ENCODE data around the gene WDR86. TPM values are rescaled to one million over a fixed set of nuclear protein-coding genes. Genes with fewer than 3 reads are reported as not detected.

The WDR86 gene
- total RNA-seq, 1 experiment from 2014 or later, result 40.8 TPM

- Histone ChIP-seq H3K4me3 (ENCODE audit: insufficient read depth, low read depth, low read length) (no peak overlapping the region), H3K36me3 (replicated peaks; ENCODE audit: control insufficient read depth, insufficient read depth, low read length) (no peaks in the 10 kb centered on the region), H3K27me3 (ENCODE audit: control insufficient read depth, insufficient read depth, low read length) (no peaks in the 10 kb centered on the region)
- peak; percentile 92 for DNase-seq
Measured at GRCh38 chr7:151368136-151368571, 41.7 kb downstream of the WDR86 start.

DNA sequence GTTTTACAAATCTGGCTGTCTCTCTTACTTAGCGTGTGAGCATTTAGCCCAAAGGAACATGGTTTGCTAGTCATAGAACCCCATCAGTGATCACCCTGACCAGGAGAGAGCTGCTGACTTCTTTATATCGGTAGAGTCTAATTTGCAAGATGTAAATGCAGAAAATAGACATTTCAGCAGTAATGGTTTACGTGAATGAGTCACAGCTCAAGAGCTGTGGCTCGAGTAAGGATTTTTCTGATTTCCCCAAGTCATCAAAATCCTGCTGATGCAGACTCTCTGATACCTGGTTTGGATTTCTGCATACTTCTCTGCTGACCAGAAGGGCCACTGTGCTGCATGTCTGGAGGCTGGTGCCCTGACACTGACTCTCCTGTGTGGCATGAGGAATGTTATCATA lies 42.6 kb downstream of the WDR86 start:
- no peak for DNase-seq
- H3K36me3 ChIP-seq (replicated peaks; ENCODE audit: control insufficient read depth, insufficient read depth, low read length), result peaks cover 2% of the 10 kb centered on the region; the same call in 1 of the 2 replicates
- no peak overlapping the region for H3K4me3 ChIP-seq (ENCODE audit: insufficient read depth, low read depth, low read length)
- no peaks in the 10 kb centered on the region for H3K27me3 ChIP-seq (ENCODE audit: control insufficient read depth, insufficient read depth, low read length)

- Histone ChIP-seq H3K27me3 (ENCODE audit: control insufficient read depth, insufficient read depth, low read length) (no peaks in the 10 kb centered on the region), H3K36me3 (replicated peaks; ENCODE audit: control insufficient read depth, insufficient read depth, low read length) (peaks cover 2% of the 10 kb centered on the region; the same call in 1 of the 2 replicates), H3K4me3 (ENCODE audit: insufficient read depth, low read depth, low read length) (no peak overlapping the region)
- no peak for DNase-seq
Measured at GRCh38 chr7:151366880-151367222, 43.0 kb downstream of the WDR86 start.

GRCh38 chr7:151366166-151366879 lies 43.5 kb downstream of the WDR86 start:
- no peak for DNase-seq
- no peaks in the 10 kb centered on the region for H3K27me3 ChIP-seq (ENCODE audit: control insufficient read depth, insufficient read depth, low read length)
- H3K4me3 ChIP-seq (ENCODE audit: insufficient read depth, low read depth, low read length), result no peak overlapping the region
- H3K36me3 ChIP-seq (replicated peaks; ENCODE audit: control insufficient read depth, insufficient read depth, low read length), result peaks cover 3% of the 10 kb centered on the region; the same call in 1 of the 2 replicates

DNA sequence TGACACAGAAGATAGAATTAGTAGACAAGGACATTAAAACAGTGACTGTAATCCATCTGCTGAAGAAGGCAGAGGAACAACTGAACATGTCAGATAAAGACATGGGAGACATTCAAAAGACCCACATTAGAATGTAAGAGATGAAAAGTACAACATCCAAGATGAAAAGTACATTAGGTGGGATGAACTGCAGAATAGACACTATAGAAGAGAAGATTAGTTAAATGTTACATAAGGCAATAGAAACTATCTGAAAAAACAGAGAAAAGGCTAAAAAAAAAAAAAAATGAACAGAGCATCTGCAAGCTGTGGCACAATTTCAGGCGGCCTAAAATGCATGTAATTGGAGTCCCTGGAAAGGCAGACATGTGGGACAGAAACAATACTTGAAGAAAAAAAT lies 46.7 kb downstream of the WDR86 start:
- H3K36me3 ChIP-seq (replicated peaks; ENCODE audit: control insufficient read depth, insufficient read depth, low read length), result peaks cover 6% of the 10 kb centered on the region
- no peak overlapping the region for H3K4me3 ChIP-seq (ENCODE audit: insufficient read depth, low read depth, low read length)
- DNase-seq, result no peak
- H3K27me3 ChIP-seq (ENCODE audit: control insufficient read depth, insufficient read depth, low read length), result no peaks in the 10 kb centered on the region

DNA sequence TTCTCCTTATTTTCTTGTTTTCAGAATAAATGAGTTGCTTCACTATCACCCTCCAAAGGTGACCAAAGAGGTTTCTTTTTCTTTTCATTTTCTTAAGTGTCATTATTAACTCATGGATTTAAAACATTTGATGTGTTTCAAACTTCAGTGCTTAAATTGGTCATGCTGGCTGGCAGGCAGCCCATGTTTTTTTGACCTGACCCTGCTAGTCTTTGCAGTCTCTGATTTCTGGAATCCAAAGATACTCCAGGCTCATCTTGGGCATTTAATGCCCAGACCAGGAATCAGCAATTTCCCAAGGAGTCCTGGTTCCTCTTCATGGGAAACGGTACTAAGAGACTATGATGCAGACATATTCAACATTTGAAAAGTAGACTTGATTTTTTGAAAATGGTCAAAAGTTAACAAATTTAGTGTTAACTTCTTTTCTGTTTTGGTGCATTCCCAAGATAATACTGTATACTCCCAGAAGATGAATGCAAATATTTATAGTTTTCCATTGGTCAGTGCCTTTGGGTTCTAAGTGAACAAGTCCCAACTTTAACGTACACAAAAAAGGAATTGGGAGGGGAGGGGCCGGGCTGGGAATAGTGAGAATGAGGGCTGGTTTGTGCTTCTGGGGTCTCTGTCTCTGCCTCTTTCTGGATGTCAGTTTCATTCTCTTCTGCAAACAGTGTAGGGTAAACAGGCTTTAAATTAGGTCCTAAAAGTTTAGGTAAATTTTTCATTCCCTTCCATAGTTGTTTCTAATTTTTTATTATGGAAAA lies 48.5 kb downstream of the WDR86 start:
- no peak for DNase-seq
- no peaks in the 10 kb centered on the region for H3K27me3 ChIP-seq (ENCODE audit: control insufficient read depth, insufficient read depth, low read length)
- no peak overlapping the region for H3K4me3 ChIP-seq (ENCODE audit: insufficient read depth, low read depth, low read length)
- H3K36me3 ChIP-seq (replicated peaks; ENCODE audit: control insufficient read depth, insufficient read depth, low read length), result peaks cover 7% of the 10 kb centered on the region

GRCh38 chr7:151352512-151352911 lies 57.3 kb downstream of the WDR86 start:
- H3K36me3 ChIP-seq (replicated peaks; ENCODE audit: control insufficient read depth, insufficient read depth, low read length), result peaks cover 20% of the 10 kb centered on the region
- DNase-seq, result no peak
- H3K4me3 ChIP-seq (ENCODE audit: insufficient read depth, low read depth, low read length), result no peak overlapping the region
- H3K27me3 ChIP-seq (ENCODE audit: control insufficient read depth, insufficient read depth, low read length), result no peaks in the 10 kb centered on the region

DNA sequence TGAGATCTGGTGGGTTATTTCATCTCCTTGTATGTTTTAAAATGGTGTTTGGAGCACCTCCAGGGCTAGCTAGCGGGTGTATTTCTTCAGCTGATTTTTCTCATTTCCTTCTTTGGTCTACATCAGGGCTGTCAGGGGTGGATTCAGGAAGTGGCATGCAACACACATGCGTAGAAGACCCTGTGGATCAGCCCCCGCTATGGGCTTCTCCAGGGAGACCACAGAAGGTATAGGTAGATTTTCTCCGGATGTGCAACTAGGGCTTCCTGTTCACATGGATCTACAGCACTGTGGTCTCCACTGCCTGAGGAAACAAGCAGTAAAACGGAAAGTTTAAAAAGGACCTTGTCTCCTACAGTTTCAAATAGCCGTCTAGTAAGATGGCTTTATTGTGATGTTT lies 57.9 kb downstream of the WDR86 start:
- peaks cover 21% of the 10 kb centered on the region for H3K36me3 ChIP-seq (replicated peaks; ENCODE audit: control insufficient read depth, insufficient read depth, low read length)
- H3K27me3 ChIP-seq (ENCODE audit: control insufficient read depth, insufficient read depth, low read length), result no peaks in the 10 kb centered on the region
- no peak for DNase-seq
- H3K4me3 ChIP-seq (ENCODE audit: insufficient read depth, low read depth, low read length), result no peak overlapping the region

GRCh38 chr7:151351027-151351426 lies 58.8 kb downstream of the WDR86 start:
- H3K4me3 ChIP-seq (ENCODE audit: insufficient read depth, low read depth, low read length), result no peak overlapping the region
- H3K27me3 ChIP-seq (ENCODE audit: control insufficient read depth, insufficient read depth, low read length), result no peaks in the 10 kb centered on the region
- peaks cover 20% of the 10 kb centered on the region for H3K36me3 ChIP-seq (replicated peaks; ENCODE audit: control insufficient read depth, insufficient read depth, low read length)
- peak; percentile 78 for DNase-seq

DNA sequence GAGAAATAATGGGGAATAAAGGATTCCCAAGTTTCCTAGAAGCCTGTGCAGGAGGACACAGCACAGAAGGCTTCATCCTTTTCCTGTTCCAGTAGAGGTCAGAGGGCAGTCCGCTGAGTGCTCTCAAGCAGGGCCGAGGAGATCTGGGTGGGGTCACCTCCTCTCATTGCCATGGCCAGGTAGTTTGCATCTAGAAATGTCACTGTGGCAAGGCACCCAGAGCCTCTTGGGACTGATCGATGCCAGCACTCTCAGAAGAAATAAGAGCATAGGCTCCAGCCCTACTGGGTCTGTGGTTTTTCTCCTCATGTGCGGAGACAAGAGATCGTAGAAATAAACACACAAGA lies 60.4 kb downstream of the WDR86 start:
- peaks cover 18% of the 10 kb centered on the region for H3K36me3 ChIP-seq (replicated peaks; ENCODE audit: control insufficient read depth, insufficient read depth, low read length)
- H3K4me3 ChIP-seq (ENCODE audit: insufficient read depth, low read depth, low read length), result no peak overlapping the region
- no peaks in the 10 kb centered on the region for H3K27me3 ChIP-seq (ENCODE audit: control insufficient read depth, insufficient read depth, low read length)
- DNase-seq, result no peak

DNA sequence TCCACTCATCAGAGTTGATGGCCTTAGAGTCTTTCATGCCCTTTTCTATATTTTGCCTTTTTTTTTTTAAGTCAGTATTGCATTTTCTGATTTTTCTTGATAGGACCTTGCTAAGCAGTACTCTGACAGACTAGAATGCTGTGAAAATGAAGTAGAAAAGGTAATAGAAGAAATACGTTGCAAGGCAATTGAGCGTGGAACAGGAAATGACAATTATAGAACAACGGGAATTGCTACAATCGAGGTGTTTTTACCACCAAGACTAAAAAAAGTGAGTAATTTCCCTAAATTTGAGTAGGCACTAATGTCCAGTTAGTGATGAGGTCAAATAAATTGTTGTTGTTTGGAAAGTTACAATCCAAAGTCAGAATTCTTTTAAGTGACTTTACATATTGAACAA lies 60.9 kb downstream of the WDR86 start:
- peaks cover 18% of the 10 kb centered on the region for H3K36me3 ChIP-seq (replicated peaks; ENCODE audit: control insufficient read depth, insufficient read depth, low read length)
- no peak overlapping the region for H3K4me3 ChIP-seq (ENCODE audit: insufficient read depth, low read depth, low read length)
- no peak for DNase-seq
- H3K27me3 ChIP-seq (ENCODE audit: control insufficient read depth, insufficient read depth, low read length), result no peaks in the 10 kb centered on the region

- no peak for DNase-seq
- no peaks in the 10 kb centered on the region for H3K27me3 ChIP-seq (ENCODE audit: control insufficient read depth, insufficient read depth, low read length)
- H3K4me3 ChIP-seq (ENCODE audit: insufficient read depth, low read depth, low read length), result no peak overlapping the region
- peaks cover 16% of the 10 kb centered on the region for H3K36me3 ChIP-seq (replicated peaks; ENCODE audit: control insufficient read depth, insufficient read depth, low read length)
Measured at GRCh38 chr7:151347200-151347599, 62.6 kb downstream of the WDR86 start.

- no peak overlapping the region for H3K4me3 ChIP-seq (ENCODE audit: insufficient read depth, low read depth, low read length)
- DNase-seq, result no peak
- no peaks in the 10 kb centered on the region for H3K27me3 ChIP-seq (ENCODE audit: control insufficient read depth, insufficient read depth, low read length)
- H3K36me3 ChIP-seq (replicated peaks; ENCODE audit: control insufficient read depth, insufficient read depth, low read length), result peaks cover 11% of the 10 kb centered on the region
Measured at GRCh38 chr7:151346470-151346769, 63.4 kb downstream of the WDR86 start.

DNA sequence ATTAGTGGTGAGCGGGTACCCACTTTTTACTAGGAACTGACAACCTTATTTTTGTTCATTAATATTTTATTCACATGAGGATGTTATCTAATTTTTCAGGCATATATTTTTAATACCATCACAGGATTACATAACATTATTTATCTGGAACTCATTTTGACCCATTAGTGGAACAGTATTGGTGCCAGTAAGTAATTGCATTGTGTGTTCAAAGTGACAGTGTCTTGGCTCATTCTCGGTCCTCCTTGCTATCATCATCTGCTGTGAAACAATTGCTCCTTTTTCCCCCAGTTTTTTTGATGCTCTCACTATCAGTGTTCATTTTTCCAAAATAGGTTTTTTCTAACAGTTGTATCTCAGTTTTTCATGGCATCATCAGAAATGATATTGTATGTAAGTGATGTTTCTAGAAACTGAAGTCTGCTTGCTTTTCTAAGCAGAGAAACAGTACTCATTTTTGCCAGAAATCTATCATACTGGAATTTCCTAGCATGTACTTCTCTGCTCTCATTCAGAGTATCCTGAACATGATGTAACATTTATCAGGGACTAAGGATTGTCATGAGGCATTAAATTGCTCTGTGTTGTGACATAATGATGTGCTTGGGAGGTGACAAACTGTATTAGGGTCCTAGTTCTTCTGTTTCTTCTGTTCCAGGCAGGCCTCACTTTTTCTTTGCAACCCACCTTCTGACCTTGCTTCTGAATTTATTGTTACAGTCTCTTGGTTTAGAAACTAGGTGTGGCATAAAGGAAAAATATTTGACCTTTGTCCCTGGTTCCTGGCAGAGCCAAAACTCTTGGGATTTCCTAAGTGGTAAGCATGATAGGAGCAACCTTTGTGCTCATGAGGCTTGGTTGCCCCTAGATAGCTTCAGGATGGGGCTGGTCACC lies 64.0 kb downstream of the WDR86 start:
- H3K27me3 ChIP-seq (ENCODE audit: control insufficient read depth, insufficient read depth, low read length), result no peaks in the 10 kb centered on the region; the same call in 1 of the 2 replicates

DNA sequence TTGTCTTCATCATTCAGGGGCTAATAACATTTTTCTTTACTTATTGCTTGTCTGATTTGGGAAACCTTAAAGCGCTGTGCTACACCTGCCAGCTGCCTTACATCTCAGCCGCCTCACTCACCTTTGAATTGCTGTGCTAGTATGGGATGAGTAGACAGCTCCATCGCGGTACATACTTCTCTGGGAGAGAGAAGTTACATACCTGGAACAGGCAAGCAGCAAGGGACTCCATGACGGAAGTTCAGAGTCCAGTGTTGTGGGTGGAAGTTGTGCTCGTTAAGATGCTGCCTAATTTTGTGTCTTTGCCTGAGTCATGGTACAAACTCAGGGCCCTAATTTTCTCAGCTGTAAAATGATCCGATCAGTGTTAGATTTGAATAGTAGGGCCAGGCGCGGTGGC lies 66.3 kb downstream of the WDR86 start:
- H3K4me3 ChIP-seq (ENCODE audit: insufficient read depth, low read depth, low read length), result no peak overlapping the region
- H3K27me3 ChIP-seq (ENCODE audit: control insufficient read depth, insufficient read depth, low read length), result no peaks in the 10 kb centered on the region; the same call in 1 of the 2 replicates
- peaks cover 8% of the 10 kb centered on the region for H3K36me3 ChIP-seq (replicated peaks; ENCODE audit: control insufficient read depth, insufficient read depth, low read length)
- DNase-seq, result no peak

More for the DNA sequence above, 64.0 kb downstream of the WDR86 start:
- Histone ChIP-seq H3K4me3 (ENCODE audit: insufficient read depth, low read depth, low read length) (no peak overlapping the region), H3K36me3 (replicated peaks; ENCODE audit: control insufficient read depth, insufficient read depth, low read length) (peaks cover 11% of the 10 kb centered on the region)
- DNase-seq, result no peak
